ENCODE data around the gene C6orf52. TPM values are rescaled to one million over a fixed set of nuclear protein-coding genes. Genes with fewer than 3 reads are reported as not detected.

C6orf52 gene
- total RNA-seq, result not detected in 2 replicates

DNA sequence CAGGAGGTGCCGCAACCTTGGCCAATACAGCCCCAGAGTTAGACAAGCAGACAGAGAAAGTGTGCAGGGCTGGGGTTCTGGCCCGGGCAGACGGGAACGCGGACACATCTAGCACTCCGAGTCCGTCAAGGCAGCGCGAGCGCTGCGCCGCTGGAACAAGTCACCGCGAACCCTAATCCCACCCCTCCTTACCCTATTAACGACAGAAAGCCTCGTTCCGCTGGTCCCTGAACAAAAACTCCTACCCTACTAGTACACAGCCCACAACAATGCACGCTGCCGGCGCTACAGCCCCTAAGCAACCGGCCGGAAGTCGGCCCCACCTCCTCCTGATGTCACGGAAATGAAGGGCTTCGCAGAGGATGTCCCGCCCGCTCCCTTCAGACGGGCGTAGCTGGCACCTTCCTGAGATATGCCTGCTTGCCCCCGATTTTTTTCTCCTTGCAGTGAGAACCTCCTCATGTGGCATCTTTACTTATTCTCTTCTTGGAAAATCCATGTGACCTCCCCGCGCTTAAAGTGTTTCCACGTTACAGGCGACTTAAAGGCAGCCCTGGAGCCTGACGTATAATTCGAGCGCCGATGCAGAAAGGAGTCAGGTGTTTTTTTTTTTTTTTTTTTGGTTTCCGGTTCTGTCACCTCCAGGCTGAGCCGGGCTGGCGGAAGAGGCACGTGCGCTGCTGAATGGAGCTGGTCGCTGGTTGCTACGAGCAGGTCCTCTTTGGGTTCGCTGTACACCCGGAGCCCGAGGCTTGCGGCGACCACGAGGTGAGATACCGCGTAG, at the start of gene C6orf52, which contains the start of gene PAK1IP1:
C6orf52 (minus strand) TSS at position 315 of the 784 bp plus-strand sequence. CDS start 7,066 bp downstream, outside the sequence.
PAK1IP1 (plus strand) TSS at position 671 of the 784 bp plus-strand sequence; CDS start at position 685, 14 bp downstream.

DNA sequence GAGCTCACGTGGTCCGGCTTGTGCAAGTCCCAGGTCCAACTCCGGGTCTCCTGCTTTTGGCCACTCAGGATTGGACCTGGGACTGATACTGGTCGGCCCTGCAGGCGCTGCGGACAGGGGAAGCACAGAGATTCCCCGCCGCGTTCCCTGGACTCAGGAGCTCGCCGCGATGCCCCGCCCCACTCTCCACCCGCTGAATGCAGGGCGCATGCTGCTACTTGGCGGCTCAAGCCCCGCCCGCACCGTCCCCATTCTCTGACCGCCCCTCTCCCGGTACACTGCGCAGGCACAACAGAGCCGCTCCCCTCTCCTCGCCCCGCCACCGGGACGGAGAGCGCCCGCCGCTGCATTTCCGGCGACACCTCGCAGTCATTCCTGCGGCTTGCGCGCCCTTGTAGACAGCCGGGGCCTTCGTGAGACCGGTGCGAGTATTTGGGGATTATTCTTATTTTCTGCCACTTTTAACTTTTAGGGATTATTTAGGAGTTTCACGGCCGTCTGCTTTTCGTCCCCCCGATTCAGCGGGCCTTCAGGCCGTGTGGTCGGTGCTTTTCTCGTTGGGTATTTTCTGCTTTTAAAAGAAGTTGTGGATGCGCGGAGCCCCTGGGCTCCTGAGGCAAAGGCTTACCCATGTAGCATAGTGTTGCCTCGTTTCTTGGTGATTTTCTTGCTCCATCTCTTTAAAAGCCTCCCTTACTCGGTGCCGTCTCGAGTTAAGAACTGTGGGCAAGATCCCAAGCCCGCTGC, 28.6 kb upstream of the C6orf52 start, which contains the start of gene TMEM14C:
TMEM14C (plus strand) TSS at position 251 of the 747 bp plus-strand sequence. CDS start 1,544 bp downstream, outside the sequence.

Small RNA genes lying within 50 kb of the gene (small RNA-seq; reads per million reads assigned to genes)
- not detected for gene RF00019

Other genes with a start within 250 kb of the C6orf52 start
- 18.9 and 26.3 TPM in 2 replicates for gene GCNT2, start 173.3 kb downstream of the C6orf52 start, total RNA-seq
- gene PAK1IP1, start 356 bp upstream of the C6orf52 start, total RNA-seq, result 20.3 and 22.0 TPM in 2 replicates
- gene TMEM14C, start 28.5 kb upstream of the C6orf52 start, total RNA-seq, result 87.8 and 103 TPM in 2 replicates
- 56.1 and 65.7 TPM in 2 replicates for gene TMEM14B, start 53.2 kb upstream of the C6orf52 start, total RNA-seq
- under 0.01 TPM in 2 replicates for gene MAK, start 143.9 kb upstream of the C6orf52 start, total RNA-seq
- not detected in 2 replicates for gene GCM2, start 187.4 kb upstream of the C6orf52 start, total RNA-seq
- gene SYCP2L, start 192.4 kb upstream of the C6orf52 start, total RNA-seq, result not detected in 2 replicates

Measured in vein endothelial cell (primary cell).